Liver (tissue), 9 donors: ENCODE data around the gene MICAL2. TPM values are rescaled to one million over a fixed set of nuclear protein-coding genes. Genes with fewer than 3 reads are reported as not detected.

ENCODE experiments used
- DNase-seq: peaks from one replicate; pipeline ENCODE4 v3.0.0-alpha.2; 2017; ENCODE audit warnings: low spot score
- H3K27ac ChIP-seq, 2 donors: one replicate each; pipeline ENCODE4 v1.7.0; 2013; ENCODE audit warnings: inconsistent platforms in 2 of 2, low read length in 2 of 2, control low read depth in 1 of 2, low read depth in 1 of 2, mild to moderate bottlenecking in 1 of 2
- H3K27me3 ChIP-seq, 4 donors: one replicate each; pipeline versions ENCODE4 v1.6.1 to v1.7.0; 2013; ENCODE audit warnings: low read length in 3 of 4, inconsistent platforms in 1 of 4, mild to moderate bottlenecking in 1 of 4, moderate library complexity in 1 of 4; ENCODE audit not compliant: control insufficient read depth in 4 of 4, insufficient read depth in 4 of 4
- H3K36me3 ChIP-seq, 4 donors: one replicate each; pipeline versions ENCODE4 v1.6.1 to v1.7.0; 2013; ENCODE audit warnings: low read length in 3 of 4, mild to moderate bottlenecking in 3 of 4, low read depth in 1 of 4, moderate library complexity in 1 of 4; ENCODE audit not compliant: control insufficient read depth in 4 of 4, insufficient read depth in 3 of 4
- H3K4me1 ChIP-seq, 4 donors: one replicate each; pipeline versions ENCODE4 v1.6.1 to v1.7.0; 2013; ENCODE audit warnings: low read length in 3 of 4, mild to moderate bottlenecking in 3 of 4, moderate library complexity in 1 of 4; ENCODE audit not compliant: control insufficient read depth in 4 of 4, insufficient read depth in 4 of 4
- H3K4me3 ChIP-seq, 3 donors: one replicate each; pipeline versions ENCODE4 v1.6.1 to v1.7.0; 2013; ENCODE audit warnings: low read length in 3 of 3, control low read depth in 1 of 3, low read depth in 1 of 3, mild to moderate bottlenecking in 1 of 3
- H3K9ac ChIP-seq, 2 donors: one replicate each; pipeline ENCODE4 v1.7.0; 2013; ENCODE audit warnings: low read length in 2 of 2, mild to moderate bottlenecking in 2 of 2, moderate library complexity in 2 of 2, control low read depth in 1 of 2, low read depth in 1 of 2
- H3K9me3 ChIP-seq, 4 donors: one replicate each; pipeline versions ENCODE4 v1.6.1 to v1.7.0; 2013; ENCODE audit warnings: low read length in 3 of 4; ENCODE audit not compliant: control insufficient read depth in 4 of 4
- EGR1 ChIP-seq, 2 donors: IDR thresholded peaks; 2 replicates each; pipeline ENCODE4 v1.6.1; 2016 to 2018; ENCODE audit warnings: antibody characterized with exemption in 2 of 2, low read depth in 2 of 2
- FOXA1 ChIP-seq: IDR thresholded peaks from 2 replicates; pipeline ENCODE4 v1.6.1; 2016; ENCODE audit warnings: antibody characterized with exemption
- FOXA2 ChIP-seq: IDR thresholded peaks from 2 replicates; pipeline ENCODE4 v1.6.1; 2016; ENCODE audit warnings: antibody characterized with exemption
- GABPA ChIP-seq, 2 donors: IDR thresholded peaks in 1 of 2; conservative IDR thresholded peaks in 1 of 2; 2 replicates each; pipeline ENCODE4 v1.6.1; 2016; ENCODE audit warnings: antibody characterized with exemption in 2 of 2, mild to moderate bottlenecking in 1 of 2, moderate library complexity in 1 of 2
- HNF4A ChIP-seq, 2 donors: conservative IDR thresholded peaks; 2 replicates each; pipeline ENCODE4 v1.6.1; 2016; ENCODE audit warnings: antibody characterized with exemption in 2 of 2, mild to moderate bottlenecking in 2 of 2
- JUND ChIP-seq, 2 donors: IDR thresholded peaks; 2 replicates each; pipeline ENCODE4 v1.6.1; 2016; ENCODE audit warnings: antibody characterized with exemption in 2 of 2
- NR2F2 ChIP-seq: IDR thresholded peaks from 2 replicates; pipeline ENCODE4 v1.6.1; 2016; ENCODE audit warnings: antibody characterized with exemption
- RAD21 ChIP-seq, 2 donors: IDR thresholded peaks; 2 replicates each; pipeline ENCODE4 v1.6.1; 2016; ENCODE audit warnings: antibody characterized with exemption in 2 of 2, mild to moderate bottlenecking in 2 of 2
- RXRA ChIP-seq, 2 donors: IDR thresholded peaks; 2 replicates each; pipeline ENCODE4 v1.6.1; 2017 to 2018; ENCODE audit warnings: antibody characterized with exemption in 2 of 2, mild to moderate bottlenecking in 1 of 2
- SP1 ChIP-seq: IDR thresholded peaks from 2 replicates; pipeline ENCODE4 v1.6.1; 2018; ENCODE audit warnings: antibody characterized with exemption, mild to moderate bottlenecking
- TAF1 ChIP-seq: conservative IDR thresholded peaks from 2 replicates; pipeline ENCODE4 v1.6.1; 2016; ENCODE audit warnings: antibody characterized with exemption, mild to moderate bottlenecking
- WGBS: extraction: QIAGEN DNeasy Blood & Tissue Kit; methylation state at CpG from one replicate; pipeline ENCODE4 v1.1.7; 2013; 5-methylcytosine and 5-hydroxymethylcytosine counted together
- polyA plus RNA-seq, 2 donors: library from polyadenylated mRNA; stranded (reverse) in 1 of 2; unstranded in 1 of 2; fragments of 200-250 nt in 1 of 2; fragments of >200 nt in 1 of 2; fragmentation: Nextera tagmentation in 1 of 2; extraction: Ambion mirVana in 1 of 2; gene quantifications; one replicate each; pipeline versions ENCODE4 v1.2.1 to v1.2.3, GENCODE V29; 2013 to 2015
- total RNA-seq, 2 donors: library from RNA; depleted of rRNA; stranded (reverse); fragments of >200 nt; gene quantifications; one replicate each; pipeline ENCODE4 v1.2.3, GENCODE V29; 2014
- TF ChIP-seq, protein P1 (sequence below): IDR thresholded peaks from 2 replicates; pipeline ENCODE4 v1.6.1; 2016; ENCODE audit warnings: antibody characterized with exemption
- TF ChIP-seq, protein P2 (sequence below): IDR thresholded peaks from 2 replicates; pipeline ENCODE4 v1.6.1; 2016; ENCODE audit warnings: antibody characterized with exemption
- TF ChIP-seq, protein P3 (sequence below): IDR thresholded peaks from 2 replicates; pipeline ENCODE4 v1.6.1; 2016; ENCODE audit warnings: antibody characterized with exemption
- TF ChIP-seq, protein P4 (sequence below): fragments of 150-350 bp; IDR thresholded peaks from 2 replicates; pipeline ENCODE4 v1.5.1; 2017; ENCODE audit warnings: improper control_type of control experiment, low read depth, low read length; ENCODE audit not compliant: missing input control
- TF ChIP-seq, protein P5 (sequence below): IDR thresholded peaks from 2 replicates; pipeline ENCODE4 v1.6.1; 2016; ENCODE audit warnings: antibody characterized with exemption, mild to moderate bottlenecking
- donor health status: healthy.
- donor health status: healthy.
- donor health status: healthy.
- donor health status: healthy.
- donor health status: healthy.

The MICAL2 gene
- total and polyA plus RNA-seq, 4 donors: 17.5 to 113 (median 42.9) TPM

DNA sequence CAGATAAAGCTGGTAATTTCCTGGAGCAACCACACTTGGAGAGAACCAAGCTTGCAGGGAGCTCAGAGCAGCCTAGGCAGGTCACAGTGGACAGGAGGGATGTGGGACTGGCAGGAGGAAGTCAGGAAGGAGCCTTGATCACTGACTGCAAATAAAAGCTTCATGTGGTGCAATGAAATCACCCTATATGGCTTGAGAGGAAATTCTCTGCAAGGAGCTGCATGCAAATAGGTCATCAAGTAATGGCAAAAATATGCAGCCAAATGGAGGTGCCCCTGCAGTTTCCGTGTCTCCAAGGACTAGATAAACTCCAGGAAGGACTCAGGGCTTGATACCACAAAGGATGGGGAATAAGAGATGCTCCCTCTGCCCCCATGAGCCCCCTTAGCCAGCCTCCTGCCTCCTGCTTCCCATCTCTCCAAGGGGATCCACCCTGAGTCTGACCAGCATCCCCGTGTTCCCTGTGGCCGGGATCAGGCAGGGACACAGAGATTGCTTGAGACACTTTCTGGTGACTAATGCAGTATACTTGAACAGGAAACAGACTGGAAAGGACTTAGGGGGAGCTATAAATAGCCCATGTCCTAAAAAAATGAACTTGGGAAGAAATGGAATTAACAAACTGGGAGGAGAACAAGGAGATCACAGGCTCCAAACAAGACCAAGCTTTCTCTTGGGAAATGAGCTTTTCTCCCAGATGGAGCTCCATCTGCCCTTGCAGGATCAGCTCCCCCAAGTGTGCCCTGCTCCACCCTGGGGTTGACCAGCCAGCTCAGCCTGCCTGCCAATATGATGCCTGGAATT, 23.9 kb upstream of the MICAL2 start:
- H3K4me3 ChIP-seq: no peak overlapping the region
- H3K4me1 ChIP-seq: peaks cover 2 to 20% (median 11%) of the 10 kb centered on the region in 4 donors
- no peaks in the 10 kb centered on the region for H3K36me3 ChIP-seq
- TF ChIP-seq, protein P1, sequence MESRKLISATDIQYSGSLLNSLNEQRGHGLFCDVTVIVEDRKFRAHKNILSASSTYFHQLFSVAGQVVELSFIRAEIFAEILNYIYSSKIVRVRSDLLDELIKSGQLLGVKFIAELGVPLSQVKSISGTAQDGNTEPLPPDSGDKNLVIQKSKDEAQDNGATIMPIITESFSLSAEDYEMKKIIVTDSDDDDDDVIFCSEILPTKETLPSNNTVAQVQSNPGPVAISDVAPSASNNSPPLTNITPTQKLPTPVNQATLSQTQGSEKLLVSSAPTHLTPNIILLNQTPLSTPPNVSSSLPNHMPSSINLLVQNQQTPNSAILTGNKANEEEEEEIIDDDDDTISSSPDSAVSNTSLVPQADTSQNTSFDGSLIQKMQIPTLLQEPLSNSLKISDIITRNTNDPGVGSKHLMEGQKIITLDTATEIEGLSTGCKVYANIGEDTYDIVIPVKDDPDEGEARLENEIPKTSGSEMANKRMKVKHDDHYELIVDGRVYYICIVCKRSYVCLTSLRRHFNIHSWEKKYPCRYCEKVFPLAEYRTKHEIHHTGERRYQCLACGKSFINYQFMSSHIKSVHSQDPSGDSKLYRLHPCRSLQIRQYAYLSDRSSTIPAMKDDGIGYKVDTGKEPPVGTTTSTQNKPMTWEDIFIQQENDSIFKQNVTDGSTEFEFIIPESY: no peak
- TF ChIP-seq JUND (IDR thresholded peaks at IDR 0.05) (peak; percentile 9 to 63), RAD21 (IDR thresholded peaks at IDR 0.05) (no peak), HNF4A (conservative IDR thresholded peaks at IDR 0.05) (no peak), RXRA (IDR thresholded peaks at IDR 0.05) (peak; percentile 26 to 34), NR2F2 (peak; percentile 54), EGR1 (IDR thresholded peaks at IDR 0.05; ENCODE audit: low read depth in 2 of 2) (no peak), TAF1 (no peak), SP1 (peak; percentile 57), FOXA2 (no peak), GABPA (IDR thresholded peaks at IDR 0.05 in 1 of 2, conservative IDR thresholded peaks at IDR 0.05 in 1 of 2) (no peak), FOXA1 (no peak)
- TF ChIP-seq, protein P2, sequence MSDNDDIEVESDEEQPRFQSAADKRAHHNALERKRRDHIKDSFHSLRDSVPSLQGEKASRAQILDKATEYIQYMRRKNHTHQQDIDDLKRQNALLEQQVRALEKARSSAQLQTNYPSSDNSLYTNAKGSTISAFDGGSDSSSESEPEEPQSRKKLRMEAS: no peak
- TF ChIP-seq, protein P3, sequence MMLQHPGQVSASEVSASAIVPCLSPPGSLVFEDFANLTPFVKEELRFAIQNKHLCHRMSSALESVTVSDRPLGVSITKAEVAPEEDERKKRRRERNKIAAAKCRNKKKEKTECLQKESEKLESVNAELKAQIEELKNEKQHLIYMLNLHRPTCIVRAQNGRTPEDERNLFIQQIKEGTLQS: no peak
- TF ChIP-seq, protein P4, sequence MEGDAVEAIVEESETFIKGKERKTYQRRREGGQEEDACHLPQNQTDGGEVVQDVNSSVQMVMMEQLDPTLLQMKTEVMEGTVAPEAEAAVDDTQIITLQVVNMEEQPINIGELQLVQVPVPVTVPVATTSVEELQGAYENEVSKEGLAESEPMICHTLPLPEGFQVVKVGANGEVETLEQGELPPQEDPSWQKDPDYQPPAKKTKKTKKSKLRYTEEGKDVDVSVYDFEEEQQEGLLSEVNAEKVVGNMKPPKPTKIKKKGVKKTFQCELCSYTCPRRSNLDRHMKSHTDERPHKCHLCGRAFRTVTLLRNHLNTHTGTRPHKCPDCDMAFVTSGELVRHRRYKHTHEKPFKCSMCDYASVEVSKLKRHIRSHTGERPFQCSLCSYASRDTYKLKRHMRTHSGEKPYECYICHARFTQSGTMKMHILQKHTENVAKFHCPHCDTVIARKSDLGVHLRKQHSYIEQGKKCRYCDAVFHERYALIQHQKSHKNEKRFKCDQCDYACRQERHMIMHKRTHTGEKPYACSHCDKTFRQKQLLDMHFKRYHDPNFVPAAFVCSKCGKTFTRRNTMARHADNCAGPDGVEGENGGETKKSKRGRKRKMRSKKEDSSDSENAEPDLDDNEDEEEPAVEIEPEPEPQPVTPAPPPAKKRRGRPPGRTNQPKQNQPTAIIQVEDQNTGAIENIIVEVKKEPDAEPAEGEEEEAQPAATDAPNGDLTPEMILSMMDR: no peak
- TF ChIP-seq, protein P5, sequence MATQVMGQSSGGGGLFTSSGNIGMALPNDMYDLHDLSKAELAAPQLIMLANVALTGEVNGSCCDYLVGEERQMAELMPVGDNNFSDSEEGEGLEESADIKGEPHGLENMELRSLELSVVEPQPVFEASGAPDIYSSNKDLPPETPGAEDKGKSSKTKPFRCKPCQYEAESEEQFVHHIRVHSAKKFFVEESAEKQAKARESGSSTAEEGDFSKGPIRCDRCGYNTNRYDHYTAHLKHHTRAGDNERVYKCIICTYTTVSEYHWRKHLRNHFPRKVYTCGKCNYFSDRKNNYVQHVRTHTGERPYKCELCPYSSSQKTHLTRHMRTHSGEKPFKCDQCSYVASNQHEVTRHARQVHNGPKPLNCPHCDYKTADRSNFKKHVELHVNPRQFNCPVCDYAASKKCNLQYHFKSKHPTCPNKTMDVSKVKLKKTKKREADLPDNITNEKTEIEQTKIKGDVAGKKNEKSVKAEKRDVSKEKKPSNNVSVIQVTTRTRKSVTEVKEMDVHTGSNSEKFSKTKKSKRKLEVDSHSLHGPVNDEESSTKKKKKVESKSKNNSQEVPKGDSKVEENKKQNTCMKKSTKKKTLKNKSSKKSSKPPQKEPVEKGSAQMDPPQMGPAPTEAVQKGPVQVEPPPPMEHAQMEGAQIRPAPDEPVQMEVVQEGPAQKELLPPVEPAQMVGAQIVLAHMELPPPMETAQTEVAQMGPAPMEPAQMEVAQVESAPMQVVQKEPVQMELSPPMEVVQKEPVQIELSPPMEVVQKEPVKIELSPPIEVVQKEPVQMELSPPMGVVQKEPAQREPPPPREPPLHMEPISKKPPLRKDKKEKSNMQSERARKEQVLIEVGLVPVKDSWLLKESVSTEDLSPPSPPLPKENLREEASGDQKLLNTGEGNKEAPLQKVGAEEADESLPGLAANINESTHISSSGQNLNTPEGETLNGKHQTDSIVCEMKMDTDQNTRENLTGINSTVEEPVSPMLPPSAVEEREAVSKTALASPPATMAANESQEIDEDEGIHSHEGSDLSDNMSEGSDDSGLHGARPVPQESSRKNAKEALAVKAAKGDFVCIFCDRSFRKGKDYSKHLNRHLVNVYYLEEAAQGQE: no peak
- 67% methylated on average over 3 of the region's 3 CpGs for WGBS
- H3K9me3 ChIP-seq: no peaks in the 10 kb centered on the region
- no peak for DNase-seq
- H3K27ac ChIP-seq: peak overlapping the region; percentile 52 to 75
- no peaks in the 10 kb centered on the region for H3K27me3 ChIP-seq
- no peak overlapping the region for H3K9ac ChIP-seq
